Gastroesophageal sphincter (tissue), 4 donors: Measurements from ENCODE around the gene MCCD1. TPM values are rescaled to one million over a fixed set of nuclear protein-coding genes. Genes with fewer than 3 reads are reported as not detected.

Experiments
- ATAC-seq: fragments of 150-250 bp; one replicate; pipeline ENCODE4 v1.9.1; 2016; ENCODE audit warnings: mild to moderate bottlenecking, moderate library complexity
- H3K27ac ChIP-seq, 4 donors: fragments of 200-600 bp; sonication (generic) in 3 of 4; 1 replicate in 3 of 4; 2 replicates in 1 of 4; pipeline ENCODE4 v1.5.1; 2016 to 2019
- H3K27me3 ChIP-seq: fragments of 200-600 bp; sonication (generic); one replicate; pipeline ENCODE4 v1.5.1; 2019
- H3K36me3 ChIP-seq, 2 donors: fragments of 200-600 bp; sonication (generic); one replicate each; pipeline ENCODE4 v1.5.1; 2019; ENCODE audit warnings: control low read depth in 1 of 2
- H3K4me1 ChIP-seq, 3 donors: fragments of 200-600 bp; sonication (generic); 1 replicate in 2 of 3; 2 replicates in 1 of 3; pipeline ENCODE4 v1.5.1; 2016 to 2019; ENCODE audit warnings: control low read depth in 2 of 3
- H3K4me3 ChIP-seq, 2 donors: fragments of 200-600 bp; sonication (generic); one replicate each; pipeline ENCODE4 v1.5.1; 2019; ENCODE audit warnings: mild to moderate bottlenecking in 1 of 2, moderate library complexity in 1 of 2
- H3K9me3 ChIP-seq, 3 donors: fragments of 200-600 bp; sonication (generic); one replicate each; pipeline ENCODE4 v1.5.1; 2017 to 2019; ENCODE audit warnings: control low read depth in 2 of 3
- CTCF ChIP-seq, 4 experiments: fragments of 200-600 bp in 2 of 4; fragments of 450-650 bp in 2 of 4; sonication (generic) in 1 of 4; IDR thresholded peaks; one replicate each; pipeline ENCODE4 v1.5.1; 2017 to 2019; ENCODE audit warnings: antibody characterized with exemption in 4 of 4, mild to moderate bottlenecking in 2 of 4, moderate library complexity in 2 of 4
- EP300 ChIP-seq: sonication (generic); formaldehyde crosslinking; IDR thresholded peaks from one replicate; pipeline ENCODE4 v1.6.1; 2017; ENCODE audit warnings: antibody characterized with exemption, mild to moderate bottlenecking
- POLR2A ChIP-seq, 2 donors: fragments of 450-650 bp; IDR thresholded peaks; one replicate each; pipeline ENCODE4 v1.6.1; 2017; ENCODE audit warnings: antibody characterized with exemption in 2 of 2, mild to moderate bottlenecking in 2 of 2, moderate library complexity in 1 of 2
- POLR2AphosphoS5 ChIP-seq: sonication (generic); formaldehyde crosslinking; IDR thresholded peaks from one replicate; pipeline ENCODE4 v1.6.1; 2017; ENCODE audit warnings: antibody characterized with exemption
- WGBS, 2 donors: methylation state at CpG; one replicate each; pipeline ENCODE4 v1.1.5; 2018; ENCODE audit warnings: low coverage in 1 of 2; 5-methylcytosine and 5-hydroxymethylcytosine counted together
- total RNA-seq, 4 donors: library from RNA; depleted of rRNA; stranded (reverse); fragments of >200 nt; gene quantifications; one replicate each; pipeline ENCODE4 v1.1.0, GENCODE V29; 2016

The MCCD1 gene
- total RNA-seq, 4 donors from 2014 or later = not detected

DNA sequence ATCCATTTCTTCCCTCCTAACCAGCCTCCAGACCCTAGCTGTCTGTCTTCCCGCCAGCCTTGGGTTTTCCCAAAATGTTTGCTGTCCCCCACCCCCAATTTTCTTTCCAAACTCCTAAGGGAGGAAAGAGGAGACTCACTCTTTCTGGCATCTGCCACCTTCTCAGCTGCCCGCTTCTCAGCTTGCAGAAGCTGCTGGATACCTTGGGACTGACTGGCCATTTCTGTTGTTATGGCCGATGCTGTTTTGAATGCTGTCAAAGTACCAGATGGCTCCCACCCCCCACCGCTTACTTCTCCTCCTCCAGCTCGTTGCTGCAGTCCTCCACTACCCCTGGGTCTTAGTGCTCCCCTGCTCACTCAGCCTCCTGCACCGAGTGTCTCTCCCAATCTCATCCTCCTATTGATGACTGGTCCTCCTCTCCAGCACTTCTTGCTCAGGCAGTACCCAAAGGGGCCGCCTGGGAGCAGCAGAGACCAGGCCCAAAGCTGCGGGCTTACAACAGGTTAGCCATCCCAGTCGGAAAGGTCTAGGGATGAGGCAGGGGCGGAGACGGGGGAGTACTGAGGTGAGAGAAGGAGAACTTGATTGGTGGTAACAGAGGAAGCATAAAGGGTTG, 17.7 kb downstream of the MCCD1 start, which contains the start of gene ATP6V1G2:
Gene ATP6V1G2 (minus strand): TSS at position 270 of the 619 bp plus-strand sequence. CDS start 49 bp downstream, at position 221.
- 13% methylated on average over 4 to 6 of the region's 11 CpGs for WGBS, 2 donors
- Histone ChIP-seq H3K4me1 (peaks cover 4 to 53% (median 18%) of the 10 kb centered on the region in 3 donors), H3K9me3 (no peaks in the 10 kb centered on the region), H3K36me3 (peaks cover 0 to 27% of the 10 kb centered on the region in 2 donors), H3K27me3 (no peaks in the 10 kb centered on the region), H3K27ac (peak within 1 kb of the TSS; percentile 80 to 89 (median 86)), H3K4me3 (peak within 1 kb of the TSS; percentile 51 to 57)
- peak; percentile 89 to 100 (median 95) for TF ChIP-seq CTCF (IDR thresholded peaks at IDR 0.05)
- no peak for TF ChIP-seq EP300
- ATAC-seq = peak; percentile 73

GRCh38 chr6:31546958-31547726, 18.4 kb downstream of the MCCD1 start, which contains the start of gene NFKBIL1:
Gene NFKBIL1, plus strand, starts transcription at chr6:31547608. Its CDS starts 87 bp downstream, at chr6:31547695.
- peaks cover 4 to 56% (median 18%) of the 10 kb centered on the region in 3 donors for H3K4me1 ChIP-seq

DNA sequence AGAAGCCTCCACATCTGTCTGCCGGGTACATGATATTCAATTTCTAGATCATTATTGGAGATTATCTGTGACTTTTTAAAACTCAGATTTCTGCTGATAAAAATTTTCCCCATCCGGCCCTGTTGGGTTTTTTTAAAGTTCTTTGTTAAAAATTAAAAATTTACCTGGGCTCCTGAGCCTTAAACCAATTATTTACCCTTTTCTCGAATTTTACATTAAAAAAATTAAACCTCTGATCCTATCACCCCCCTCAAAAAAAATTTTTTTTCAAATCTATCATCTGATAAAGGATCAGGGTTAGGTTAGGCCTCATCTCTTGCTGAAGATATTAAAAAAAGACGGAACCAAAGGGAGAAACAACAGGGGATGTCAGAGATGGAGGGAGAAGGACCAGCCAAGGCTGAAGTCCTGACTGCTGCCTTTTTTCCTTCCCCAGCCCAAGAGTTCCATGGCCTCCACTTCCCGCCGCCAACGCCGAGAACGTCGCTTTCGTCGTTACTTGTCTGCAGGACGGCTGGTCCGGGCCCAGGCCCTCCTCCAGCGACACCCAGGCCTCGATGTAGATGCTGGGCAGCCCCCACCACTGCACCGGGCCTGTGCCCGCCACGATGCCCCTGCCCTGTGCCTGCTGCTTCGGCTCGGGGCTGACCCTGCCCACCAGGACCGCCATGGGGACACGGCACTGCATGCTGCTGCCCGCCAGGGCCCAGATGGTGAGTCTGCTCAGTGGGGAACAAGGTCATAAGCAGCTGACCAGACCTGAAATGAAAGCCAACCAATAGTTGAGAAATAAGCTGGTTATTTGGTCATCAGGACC, 19.2 kb downstream of the MCCD1 start:
- no peaks in the 10 kb centered on the region for H3K9me3 ChIP-seq

More at GRCh38 chr6:31546958-31547726, 18.4 kb downstream of the MCCD1 start, which contains the start of gene NFKBIL1:
- Histone ChIP-seq H3K9me3 (no peaks in the 10 kb centered on the region), H3K27me3 (no peaks in the 10 kb centered on the region), H3K36me3 (peaks cover 0 to 34% of the 10 kb centered on the region in 2 donors), H3K4me3 (peak within 1 kb of the TSS; percentile 51 to 57), H3K27ac (peak within 1 kb of the TSS; percentile 80 to 89 (median 86))
- 0% methylated on average over 11 to 24 of the region's 25 CpGs for whole genome bisulfite sequencing, 2 donors
- ATAC-seq = peak; percentile 97
- peak; percentile 82 for TF ChIP-seq POLR2AphosphoS5
- peak in 1 of 4 experiments; percentile 15 for TF ChIP-seq CTCF (IDR thresholded peaks at IDR 0.05)
- no peak for TF ChIP-seq EP300

DNA sequence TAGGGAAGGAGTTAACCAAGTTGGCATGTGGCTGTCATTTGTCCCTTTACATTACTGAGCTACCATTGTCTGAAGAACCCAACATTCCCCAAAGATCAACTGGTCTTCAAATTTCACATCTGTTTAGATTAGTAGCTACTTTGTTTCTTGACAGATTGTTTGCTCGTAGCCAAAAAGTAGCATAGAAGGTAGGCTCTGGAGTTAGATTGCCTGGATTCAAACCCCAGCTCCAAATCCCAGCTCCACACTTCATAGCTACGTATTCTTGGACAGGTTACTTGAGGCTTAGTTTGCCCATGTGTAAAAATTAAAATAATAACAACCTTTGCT, 19.7 kb downstream of the MCCD1 start:
- Histone ChIP-seq H3K4me3 (peak overlapping the region in 1 of 2 donors; percentile 51), H3K27ac (peak overlapping the region in 3 of 4 donors; percentile 80 to 88 (median 85)), H3K4me1 (peaks cover 4 to 43% (median 12%) of the 10 kb centered on the region in 3 donors), H3K9me3 (no peaks in the 10 kb centered on the region), H3K27me3 (no peaks in the 10 kb centered on the region), H3K36me3 (peaks cover 0 to 44% of the 10 kb centered on the region in 2 donors)
- no peak for ATAC-seq
- 69 to 75% methylated on average over 2 of the region's 2 CpGs for WGBS, 2 donors
- TF ChIP-seq POLR2A (IDR thresholded peaks at IDR 0.05) (no peak), CTCF (IDR thresholded peaks at IDR 0.05) (no peak), POLR2AphosphoS5 (no peak), EP300 (no peak)

More for the DNA sequence above, 19.2 kb downstream of the MCCD1 start:
- no peak for ATAC-seq
- peak overlapping the region; percentile 80 to 89 (median 86) for H3K27ac ChIP-seq
- peak overlapping the region; percentile 51 to 57 for H3K4me3 ChIP-seq
- H3K36me3 ChIP-seq = peaks cover 0 to 39% of the 10 kb centered on the region in 2 donors
- TF ChIP-seq CTCF (IDR thresholded peaks at IDR 0.05) (peak in 1 of 4 experiments; percentile 2), EP300 (no peak)
- H3K4me1 ChIP-seq = peaks cover 4 to 49% (median 14%) of the 10 kb centered on the region in 3 donors
- 10 to 57% methylated on average over 3 to 13 of the region's 24 CpGs for WGBS, 2 donors
- H3K27me3 ChIP-seq = no peaks in the 10 kb centered on the region
